Measurements from ENCODE around the gene SCYGR1.

The SCYGR1 gene

DNA sequence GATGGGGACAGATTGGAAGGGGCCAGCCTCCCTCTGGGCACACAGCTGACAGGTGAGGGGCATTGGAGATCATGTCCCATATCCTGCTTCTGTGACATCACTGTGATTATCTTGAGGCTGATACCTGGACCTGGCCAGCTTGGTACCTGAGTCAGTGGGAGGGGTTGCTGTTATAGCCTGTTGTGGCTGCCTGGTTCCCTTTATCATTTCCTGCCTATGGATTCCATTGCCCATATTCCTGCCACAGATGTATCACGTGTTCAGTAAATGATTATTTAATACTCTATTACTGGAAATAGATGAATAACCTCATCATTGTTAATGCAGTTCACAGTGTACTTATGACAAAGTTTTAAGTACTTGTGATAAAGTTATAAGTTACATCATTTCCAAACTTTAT lies 7.8 kb upstream of the SCYGR1 start:
- H3K4me3 ChIP-seq (ENCODE audit: low read depth, low read length): no peak overlapping the region
- no peaks in the 10 kb centered on the region for H3K9me3 ChIP-seq
- H3K36me3 ChIP-seq: no peaks in the 10 kb centered on the region
- TF ChIP-seq, protein P1, sequence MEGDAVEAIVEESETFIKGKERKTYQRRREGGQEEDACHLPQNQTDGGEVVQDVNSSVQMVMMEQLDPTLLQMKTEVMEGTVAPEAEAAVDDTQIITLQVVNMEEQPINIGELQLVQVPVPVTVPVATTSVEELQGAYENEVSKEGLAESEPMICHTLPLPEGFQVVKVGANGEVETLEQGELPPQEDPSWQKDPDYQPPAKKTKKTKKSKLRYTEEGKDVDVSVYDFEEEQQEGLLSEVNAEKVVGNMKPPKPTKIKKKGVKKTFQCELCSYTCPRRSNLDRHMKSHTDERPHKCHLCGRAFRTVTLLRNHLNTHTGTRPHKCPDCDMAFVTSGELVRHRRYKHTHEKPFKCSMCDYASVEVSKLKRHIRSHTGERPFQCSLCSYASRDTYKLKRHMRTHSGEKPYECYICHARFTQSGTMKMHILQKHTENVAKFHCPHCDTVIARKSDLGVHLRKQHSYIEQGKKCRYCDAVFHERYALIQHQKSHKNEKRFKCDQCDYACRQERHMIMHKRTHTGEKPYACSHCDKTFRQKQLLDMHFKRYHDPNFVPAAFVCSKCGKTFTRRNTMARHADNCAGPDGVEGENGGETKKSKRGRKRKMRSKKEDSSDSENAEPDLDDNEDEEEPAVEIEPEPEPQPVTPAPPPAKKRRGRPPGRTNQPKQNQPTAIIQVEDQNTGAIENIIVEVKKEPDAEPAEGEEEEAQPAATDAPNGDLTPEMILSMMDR (IDR thresholded peaks at IDR 0.05; ENCODE audit: low read depth, low read length): no peak
- H3K27me3 ChIP-seq: no peaks in the 10 kb centered on the region
- H3K4me1 ChIP-seq: no peaks in the 10 kb centered on the region
- DNase-seq: no peak

DNA sequence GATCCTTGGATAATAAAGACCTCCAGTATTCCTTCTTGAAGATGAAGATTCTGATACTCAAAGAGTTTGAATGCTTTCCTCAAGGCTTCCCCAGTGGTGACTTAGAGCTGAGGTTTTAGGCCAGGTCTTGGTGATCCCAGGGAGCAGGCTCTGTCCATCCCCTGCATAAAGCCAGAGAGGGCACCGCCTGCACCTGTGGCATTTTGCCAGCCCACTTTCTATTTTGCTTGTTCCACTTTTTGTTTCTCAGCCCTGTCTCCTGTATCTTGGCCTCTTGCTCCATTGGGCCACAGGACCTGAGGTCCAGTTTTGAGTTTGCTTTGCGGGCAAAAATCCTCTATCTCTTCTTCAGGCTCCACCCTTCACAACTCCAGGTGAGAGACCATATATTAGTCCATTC lies 6.7 kb upstream of the SCYGR1 start:
- no peak for DNase-seq
- Histone ChIP-seq H3K4me1 (no peaks in the 10 kb centered on the region), H3K36me3 (no peaks in the 10 kb centered on the region), H3K9me3 (no peaks in the 10 kb centered on the region), H3K27me3 (no peaks in the 10 kb centered on the region), H3K4me3 (ENCODE audit: low read depth, low read length) (no peak overlapping the region)
- TF ChIP-seq, protein P1 (IDR thresholded peaks at IDR 0.05; ENCODE audit: low read depth, low read length): no peak

DNA sequence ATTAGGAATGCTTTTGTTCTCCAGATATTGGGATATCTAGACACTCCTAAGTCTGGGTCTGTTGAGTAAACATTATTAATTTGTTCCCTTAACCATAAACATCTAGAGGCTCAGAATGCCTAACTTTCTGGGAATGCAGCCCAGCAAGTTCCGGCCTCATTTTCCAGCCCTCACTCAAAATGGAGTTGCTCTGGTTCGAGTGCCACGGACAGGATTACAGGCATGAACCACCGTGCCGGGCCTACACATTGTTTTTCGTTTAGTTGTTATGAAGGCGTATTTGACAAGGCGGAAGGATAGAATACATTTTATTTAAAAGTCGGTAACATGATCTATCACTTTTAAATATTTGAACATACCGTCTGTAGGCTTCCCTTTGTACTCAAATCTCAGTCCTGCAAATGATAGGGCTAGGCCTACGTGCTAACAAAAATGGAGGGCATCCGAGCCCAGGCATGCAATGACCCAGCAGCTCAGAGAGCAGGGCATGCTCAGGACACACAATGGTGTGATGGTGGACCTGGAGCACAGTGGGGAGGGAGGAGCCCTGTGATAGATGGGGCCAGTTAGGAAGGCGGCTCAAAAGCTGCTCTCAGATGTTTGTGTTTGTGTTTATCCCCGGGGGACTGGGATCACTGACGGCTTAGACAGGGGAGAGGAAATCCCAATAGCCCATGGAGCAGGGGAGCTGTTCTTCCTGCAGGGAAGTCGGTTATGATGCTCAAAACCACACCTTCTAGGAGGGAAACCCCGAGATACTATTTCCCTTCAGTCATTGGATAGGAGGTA lies 2.9 kb upstream of the SCYGR1 start:
- H3K4me1 ChIP-seq: no peaks in the 10 kb centered on the region
- TF ChIP-seq, protein P1 (IDR thresholded peaks at IDR 0.05; ENCODE audit: low read depth, low read length): no peak
- H3K27me3 ChIP-seq: no peaks in the 10 kb centered on the region
- H3K9me3 ChIP-seq: no peaks in the 10 kb centered on the region
- DNase-seq: no peak
- no peak overlapping the region for H3K4me3 ChIP-seq (ENCODE audit: low read depth, low read length)
- H3K36me3 ChIP-seq: no peaks in the 10 kb centered on the region

DNA sequence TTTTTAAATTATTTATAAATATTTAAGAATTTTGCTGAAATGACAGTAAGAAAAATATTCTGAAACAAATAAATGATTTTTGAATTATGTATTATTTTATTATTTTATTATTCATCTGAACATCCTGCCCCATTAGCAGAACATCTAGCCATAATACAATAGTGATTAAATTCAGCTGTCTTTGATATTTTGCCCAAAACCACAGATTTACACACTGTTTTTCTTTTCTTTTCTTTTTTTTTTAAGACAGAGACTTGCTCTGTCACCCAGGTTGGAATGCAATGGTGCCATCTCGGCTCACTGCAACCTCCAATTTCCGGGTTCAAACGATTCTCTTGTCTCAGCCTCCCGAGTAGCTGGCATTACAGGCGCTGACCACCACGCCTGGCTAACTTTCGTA lies 1.9 kb upstream of the SCYGR1 start:
- no peak overlapping the region for H3K4me3 ChIP-seq (ENCODE audit: low read depth, low read length)
- no peaks in the 10 kb centered on the region for H3K9me3 ChIP-seq
- DNase-seq: no peak
- no peaks in the 10 kb centered on the region for H3K27me3 ChIP-seq
- H3K36me3 ChIP-seq: no peaks in the 10 kb centered on the region
- TF ChIP-seq, protein P1 (IDR thresholded peaks at IDR 0.05; ENCODE audit: low read depth, low read length): no peak
- no peaks in the 10 kb centered on the region for H3K4me1 ChIP-seq

DNA sequence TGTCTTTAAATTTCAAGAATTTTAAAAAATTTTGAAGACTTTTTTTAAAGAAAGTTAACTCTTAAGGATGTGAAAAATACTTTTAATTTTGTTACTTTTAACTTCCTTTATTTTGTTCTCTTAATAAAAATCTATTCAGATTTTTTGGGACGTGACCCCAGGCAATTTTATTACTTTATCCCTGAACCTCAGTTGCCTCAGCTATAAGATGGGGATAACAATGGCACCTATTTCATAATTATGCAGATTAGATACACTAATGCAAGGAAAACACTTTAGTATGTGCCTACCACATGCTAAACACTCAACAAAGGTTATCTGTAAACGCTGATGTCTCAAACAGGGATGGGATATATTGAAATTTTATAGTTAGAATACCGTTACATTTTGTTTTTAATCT lies 1.5 kb upstream of the SCYGR1 start:
- H3K4me1 ChIP-seq: no peaks in the 10 kb centered on the region

DNA sequence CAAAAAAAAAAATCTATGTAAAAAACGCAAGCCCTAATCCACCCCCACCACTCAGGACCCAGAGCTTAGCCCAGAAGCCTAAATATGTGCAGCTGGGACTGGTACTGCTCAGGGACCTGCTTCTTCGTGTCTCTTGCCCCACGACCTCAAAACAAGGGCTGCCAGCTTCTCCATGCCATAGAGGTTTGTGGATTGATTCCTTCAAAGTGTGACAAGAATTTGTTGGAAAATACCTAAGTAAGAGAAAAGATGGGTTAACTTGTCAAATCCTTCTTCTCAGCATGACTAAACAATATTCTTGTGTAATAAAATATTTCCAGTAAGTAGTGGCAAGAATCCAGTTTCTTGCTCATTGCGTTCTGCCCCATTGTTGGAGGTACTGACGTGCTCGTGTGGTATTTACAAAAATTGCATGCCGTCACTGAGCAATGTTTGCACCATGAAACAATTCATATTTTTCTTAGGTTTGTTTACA lies 825 bp upstream of the SCYGR1 start:
- DNase-seq: no peak
- Histone ChIP-seq H3K27me3 (peaks cover 8% of the 10 kb centered on the region), H3K4me3 (ENCODE audit: low read depth, low read length) (no peak overlapping the region), H3K9me3 (no peaks in the 10 kb centered on the region), H3K4me1 (no peaks in the 10 kb centered on the region), H3K36me3 (no peaks in the 10 kb centered on the region)
- TF ChIP-seq, protein P1 (IDR thresholded peaks at IDR 0.05; ENCODE audit: low read depth, low read length): no peak

More for the DNA sequence above, 1.5 kb upstream of the SCYGR1 start:
- no peaks in the 10 kb centered on the region for H3K9me3 ChIP-seq
- H3K27me3 ChIP-seq: peaks cover 4% of the 10 kb centered on the region
- H3K36me3 ChIP-seq: no peaks in the 10 kb centered on the region
- TF ChIP-seq, protein P1 (IDR thresholded peaks at IDR 0.05; ENCODE audit: low read depth, low read length): no peak
- no peak overlapping the region for H3K4me3 ChIP-seq (ENCODE audit: low read depth, low read length)
- no peak for DNase-seq
